Vagina (tissue), 2 donors: ENCODE results near the gene CNTN5.

Experiments used
- CTCF ChIP-seq, 3 experiments: fragments of 450-650 bp in 2 of 3; fragments of 200-600 bp in 1 of 3; sonication (generic) in 1 of 3; IDR thresholded peaks; one replicate each; pipeline ENCODE4 v1.5.1; 2017 to 2019; ENCODE audit warnings: antibody characterized with exemption in 3 of 3, mild to moderate bottlenecking in 2 of 3, moderate library complexity in 2 of 3
- POLR2A ChIP-seq, 2 donors: fragments of 450-650 bp; IDR thresholded peaks; one replicate each; pipeline ENCODE4 v1.6.1; 2017; ENCODE audit warnings: antibody characterized with exemption in 2 of 2, mild to moderate bottlenecking in 2 of 2, moderate library complexity in 2 of 2
- POLR2AphosphoS5 ChIP-seq, 2 donors: sonication (generic); formaldehyde crosslinking; IDR thresholded peaks; one replicate each; pipeline ENCODE4 v1.9.0; 2017; ENCODE audit warnings: antibody characterized with exemption in 2 of 2, mild to moderate bottlenecking in 2 of 2, low read depth in 1 of 2; ENCODE audit not compliant: insufficient read depth in 1 of 2

GRCh38 chr11:100163471-100163870 lies 1142.7 kb downstream of the CNTN5 start:
- TF ChIP-seq POLR2A (IDR thresholded peaks at IDR 0.05) (no peak), CTCF (IDR thresholded peaks at IDR 0.05) (no peak), POLR2AphosphoS5 (IDR thresholded peaks at IDR 0.05; ENCODE audit: insufficient read depth in 1 of 2, low read depth in 1 of 2) (no peak)
